Endometrium (tissue), 2 donors: ENCODE measurements around the gene MPRIP.
"Not testable (repeated sequence)": the region's sequence is repeated elsewhere in the genome, so short reads cannot be mapped to it uniquely, and the experiment has no call there.

Source experiments
- FAIRE-seq: peaks from 2 replicates; lab custom pipeline; 2012; peaks lifted over from hg19 to GRCh38; lab: Jason Lieb, UNC
- donor health status: control.
- donor health status: control.

MPRIP gene

DNA sequence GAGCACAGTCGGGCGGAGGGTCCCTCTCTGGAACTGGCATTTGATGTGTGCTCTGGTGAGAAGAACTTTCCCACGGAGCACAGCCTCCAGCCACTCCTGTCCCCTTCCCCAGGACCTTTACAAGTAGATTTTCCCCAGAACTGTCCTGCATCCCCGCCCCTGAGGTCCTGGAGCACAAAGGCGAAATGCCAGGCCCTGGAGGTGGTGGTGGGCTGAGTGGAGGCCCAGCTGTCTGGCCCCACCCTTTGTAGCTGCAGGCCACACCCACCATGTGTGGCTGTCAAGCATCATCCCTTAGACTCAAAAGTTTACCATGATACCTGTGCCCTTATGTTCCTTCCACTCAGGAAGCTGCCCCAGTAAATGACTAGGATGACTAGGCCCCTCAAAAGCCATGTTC lies 126.1 kb downstream of the MPRIP start:
- no peak for FAIRE-seq

DNA sequence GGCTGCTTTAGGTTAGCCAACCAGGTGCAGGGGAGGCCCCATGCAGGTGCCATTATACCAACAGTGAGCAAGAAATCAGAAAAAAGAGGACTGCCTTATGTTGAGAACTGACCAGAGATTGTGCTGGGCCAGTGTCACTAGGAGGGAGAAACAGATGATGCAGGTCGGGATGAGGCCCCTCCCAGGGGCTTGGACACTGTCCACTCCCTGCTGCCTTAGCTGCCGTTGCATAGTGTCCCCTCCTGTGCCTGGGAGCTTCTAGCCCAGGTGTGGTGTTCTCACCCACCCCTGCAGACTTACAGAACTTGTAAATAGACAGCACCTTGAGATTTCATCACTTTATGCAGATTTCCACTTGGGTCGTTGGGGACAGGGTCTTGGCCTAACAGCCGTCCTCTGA lies 127.1 kb downstream of the MPRIP start:
- no peak for FAIRE-seq

DNA sequence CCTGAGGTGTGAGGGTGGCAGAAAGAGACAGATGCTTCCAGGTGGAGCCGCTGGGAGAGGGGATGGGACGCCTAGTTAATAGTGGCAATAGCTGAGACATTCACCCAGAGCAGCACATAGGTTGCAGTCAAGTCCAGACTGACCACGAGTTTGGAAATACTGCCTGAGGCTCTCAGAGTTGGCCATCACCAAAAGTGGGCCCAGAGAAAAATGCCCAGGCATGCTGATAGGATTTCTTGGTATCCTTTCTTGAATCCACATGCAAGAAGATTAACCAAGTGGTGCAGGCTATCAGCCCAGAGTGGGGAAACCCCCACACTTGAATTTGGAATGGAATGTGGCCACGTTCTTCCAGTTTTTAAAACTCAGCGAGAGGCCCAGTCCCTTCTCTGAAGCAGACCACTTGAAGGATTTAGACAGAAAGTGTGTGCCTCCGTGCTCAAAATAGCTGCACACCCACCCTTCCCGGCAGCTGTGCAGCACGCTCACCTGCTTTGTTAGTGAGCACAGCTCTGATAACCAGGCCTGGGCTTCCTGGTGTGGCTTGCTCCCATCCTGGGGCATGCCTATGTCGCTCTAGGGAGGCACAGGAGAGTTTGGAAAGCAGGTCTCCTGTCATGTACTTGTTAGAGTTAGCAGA lies 128.2 kb downstream of the MPRIP start:
- FAIRE-seq: no peak

DNA sequence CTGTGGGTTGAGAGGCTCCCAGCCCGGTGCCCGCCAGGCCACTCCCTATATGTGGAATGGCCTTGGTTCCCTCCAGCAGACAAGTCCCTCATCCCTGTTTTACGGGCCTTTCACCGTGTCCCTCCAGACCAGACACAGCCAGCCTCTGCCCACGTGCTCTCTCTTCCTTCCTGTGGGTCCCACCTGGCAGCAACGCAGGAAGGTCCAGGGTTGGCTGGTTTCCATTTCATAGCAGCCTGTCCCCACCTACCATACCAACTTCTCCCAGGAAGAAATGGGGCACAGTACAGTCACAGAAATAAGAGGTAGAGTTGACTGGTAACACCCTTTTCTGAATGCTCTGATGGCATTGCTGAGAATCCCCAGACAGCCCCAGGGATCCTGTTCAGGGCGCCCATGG lies 128.9 kb downstream of the MPRIP start:
- FAIRE-seq: no peak

DNA sequence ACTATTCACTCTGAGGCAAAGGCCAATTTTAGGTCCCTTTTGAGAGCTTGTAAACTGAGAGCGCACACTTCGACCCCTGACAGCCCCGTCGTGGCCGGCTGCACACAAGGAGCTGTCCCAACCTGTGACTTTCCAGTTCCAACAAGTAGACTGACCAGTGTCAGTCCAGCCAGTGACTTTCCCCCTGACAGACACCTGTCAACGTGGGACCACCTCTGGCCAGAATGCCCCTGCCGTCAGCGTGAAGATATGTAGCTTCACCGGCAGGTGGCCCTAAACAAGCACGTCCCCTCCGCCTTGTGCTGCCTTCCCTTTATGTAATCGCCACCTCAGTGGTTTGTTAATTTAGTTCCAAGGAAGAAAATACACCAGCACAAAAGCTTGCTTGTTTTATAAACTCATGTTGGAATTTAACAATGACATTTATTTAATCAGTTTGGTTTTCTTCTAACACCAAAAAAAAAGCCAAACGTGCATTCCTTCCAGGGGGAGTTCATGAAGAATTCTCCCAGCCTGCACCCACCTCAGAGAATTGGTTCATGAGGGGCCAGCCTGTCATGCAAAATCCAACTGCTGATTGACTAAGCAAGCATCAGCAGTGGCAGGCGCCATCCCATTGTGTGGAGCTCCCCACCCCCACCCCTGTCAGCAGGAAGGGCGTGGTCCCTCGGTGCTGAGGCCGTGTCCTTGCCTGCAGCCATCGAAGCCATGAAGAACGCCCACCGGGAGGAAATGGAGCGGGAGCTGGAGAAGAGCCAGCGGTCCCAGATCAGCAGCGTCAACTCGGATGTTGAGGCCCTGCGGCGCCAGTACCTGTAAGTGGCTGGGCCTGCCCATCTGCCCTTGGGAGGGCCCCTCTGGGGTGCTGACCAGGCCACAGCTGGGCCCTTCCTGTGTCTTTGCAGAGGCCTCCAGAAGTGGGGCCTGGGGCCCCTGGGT lies 130.0 kb downstream of the MPRIP start:
- FAIRE-seq: no peak

DNA sequence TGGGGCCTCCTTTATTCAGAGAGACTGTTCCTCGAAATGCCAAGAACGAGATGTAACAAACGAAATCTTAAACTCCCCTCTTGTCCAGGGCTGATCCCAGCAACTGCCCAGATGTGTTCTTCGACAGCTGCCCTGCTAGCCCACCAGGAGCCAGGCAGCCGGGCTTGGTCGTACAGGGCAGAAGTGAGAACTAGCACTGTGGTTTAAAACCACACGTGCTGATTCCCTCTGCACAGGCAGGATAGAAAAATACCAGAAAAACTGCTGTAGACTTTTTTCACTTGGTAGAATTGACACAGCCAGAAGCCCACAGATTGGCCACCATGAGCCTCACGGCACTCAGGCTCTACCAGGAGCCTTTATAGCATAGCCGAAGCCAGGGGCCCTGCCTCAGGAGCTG lies 130.7 kb downstream of the MPRIP start:
- no peak for FAIRE-seq

DNA sequence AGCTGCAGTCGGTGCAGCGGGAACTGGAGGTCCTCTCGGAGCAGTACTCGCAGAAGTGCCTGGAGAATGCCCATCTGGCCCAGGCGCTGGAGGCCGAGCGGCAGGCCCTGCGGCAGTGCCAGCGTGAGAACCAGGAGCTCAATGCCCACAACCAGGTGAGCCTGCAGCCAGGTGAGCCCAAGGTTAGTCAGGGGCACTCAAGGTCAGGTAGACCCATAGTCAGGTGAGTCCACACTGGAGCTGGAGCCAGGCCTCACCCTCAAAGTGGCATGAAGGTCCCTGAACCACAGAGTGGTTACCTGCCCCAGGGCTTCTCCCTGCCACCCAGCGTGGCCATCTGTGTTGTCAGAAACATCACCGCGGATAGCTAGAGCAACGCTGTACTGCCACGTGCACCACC lies 131.7 kb downstream of the MPRIP start:
- FAIRE-seq: no peak

DNA sequence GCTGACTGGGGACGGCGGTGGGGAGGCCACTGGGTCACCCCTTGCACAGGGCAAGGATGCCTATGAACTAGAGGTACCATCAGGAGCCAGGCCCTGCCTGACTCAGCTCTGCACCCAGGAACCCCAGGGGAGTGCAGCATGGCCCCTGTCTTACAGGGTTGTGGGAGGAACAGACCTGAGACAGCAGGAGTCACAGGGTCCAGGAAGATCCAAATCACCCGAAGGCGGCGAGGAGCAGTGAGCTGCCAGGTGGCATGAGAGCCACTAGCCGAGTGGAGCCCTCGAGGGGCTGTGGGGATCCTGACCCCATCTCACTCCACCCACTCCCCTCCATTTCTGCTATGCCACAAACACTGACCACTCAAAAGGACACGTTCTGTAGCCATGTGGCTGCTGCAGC lies 133.1 kb downstream of the MPRIP start:
- FAIRE-seq: no peak

DNA sequence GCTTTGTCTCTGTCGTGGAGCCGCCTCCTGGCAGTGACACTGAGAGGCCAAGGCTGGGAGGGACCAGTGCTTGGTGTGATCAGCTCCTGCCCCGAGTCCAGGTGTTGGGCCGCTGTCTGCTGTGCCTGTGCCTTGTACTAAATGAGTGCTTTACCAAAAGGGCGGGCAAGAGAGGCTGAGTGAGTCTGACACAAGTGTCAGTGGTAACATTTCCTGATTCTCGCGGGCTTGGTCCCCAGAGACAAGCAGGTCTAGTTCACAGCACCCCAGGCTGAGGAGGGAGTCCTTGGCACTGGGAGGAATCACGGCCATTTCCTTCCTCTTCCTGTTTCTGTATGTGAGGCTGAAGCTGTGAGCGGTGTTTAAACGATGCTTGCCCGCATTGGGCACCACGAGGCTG lies 133.7 kb downstream of the MPRIP start:
- FAIRE-seq: no peak

DNA sequence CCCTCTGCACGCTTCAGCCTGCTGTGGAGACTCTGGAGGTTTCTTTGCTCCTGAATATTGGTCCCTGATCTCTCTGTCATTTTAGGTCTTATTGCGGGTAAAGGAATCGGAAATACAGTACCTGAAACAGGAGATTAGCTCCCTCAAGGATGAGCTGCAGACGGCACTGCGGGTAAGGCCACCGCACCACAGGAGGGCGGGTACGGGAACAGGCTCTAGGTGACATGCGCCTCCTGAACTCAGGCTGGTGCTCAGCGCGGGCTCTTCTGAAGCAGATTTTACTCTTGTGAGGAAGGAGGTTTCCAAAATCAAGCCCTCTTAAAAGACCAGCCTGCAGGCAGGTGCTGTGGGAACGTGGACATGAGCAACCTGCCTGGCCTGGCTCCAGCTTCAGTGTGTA lies 134.1 kb downstream of the MPRIP start:
- FAIRE-seq: no peak

DNA sequence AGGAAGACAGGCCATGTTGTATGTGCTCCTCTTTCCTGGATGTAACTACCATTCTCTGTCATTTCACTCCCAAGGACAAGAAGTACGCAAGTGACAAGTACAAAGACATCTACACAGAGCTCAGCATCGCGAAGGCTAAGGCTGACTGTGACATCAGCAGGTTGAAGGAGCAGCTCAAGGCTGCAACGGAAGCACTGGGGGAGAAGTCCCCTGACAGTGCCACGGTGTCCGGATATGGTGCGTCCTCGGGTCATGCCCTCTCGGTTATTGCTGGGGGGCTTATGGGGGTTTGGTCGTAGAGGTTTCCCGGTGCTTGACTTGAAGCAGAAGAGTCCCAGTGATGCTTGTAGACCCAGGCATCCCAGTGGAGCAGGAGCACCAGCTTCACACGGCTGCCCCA lies 134.9 kb downstream of the MPRIP start:
- no peak for FAIRE-seq

DNA sequence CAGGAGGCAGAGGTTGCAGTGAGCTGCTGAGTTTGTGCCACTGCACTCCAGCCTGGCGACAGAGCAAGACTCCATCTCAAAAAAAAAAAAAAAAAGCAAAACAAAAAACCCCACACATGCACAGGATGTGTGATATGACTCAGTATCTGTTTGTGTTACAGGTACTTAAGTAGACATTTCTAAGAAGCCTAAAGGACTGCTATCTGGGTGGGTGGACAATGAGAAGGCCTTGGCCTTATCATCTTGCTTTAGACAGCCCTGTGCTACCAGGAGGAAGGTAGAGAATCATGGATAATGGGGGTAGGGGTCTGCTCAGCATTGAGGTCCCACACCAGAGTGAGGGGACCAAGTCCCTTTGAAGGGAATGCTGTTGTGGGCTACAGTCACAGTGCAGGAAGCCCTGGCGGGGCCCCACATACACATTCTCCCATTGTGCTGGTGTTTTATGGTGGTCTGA lies 137.1 kb downstream of the MPRIP start:
- no peak for FAIRE-seq

DNA sequence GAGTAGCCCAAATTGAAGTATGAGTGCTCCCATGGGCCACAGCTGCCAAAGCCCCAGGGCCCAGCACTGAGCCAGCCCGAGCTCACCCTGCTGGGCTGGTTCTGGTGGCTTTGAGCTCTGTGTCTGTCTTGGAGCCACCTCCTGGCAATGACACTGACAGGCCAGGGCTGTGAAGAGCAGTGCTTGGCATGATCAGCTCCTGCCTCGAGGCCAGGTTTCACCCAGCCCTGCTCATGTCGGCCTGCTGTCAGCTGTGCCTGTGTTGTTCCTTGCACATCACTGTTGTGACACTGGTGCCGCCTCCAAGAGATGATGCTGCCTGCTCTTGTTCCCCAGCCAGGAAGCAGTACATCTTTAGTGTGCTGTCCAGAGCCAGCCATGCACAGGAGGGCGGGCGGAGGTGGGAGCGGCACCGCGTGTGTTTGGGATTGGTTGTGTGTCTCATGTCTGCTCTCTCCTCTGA lies 137.9 kb downstream of the MPRIP start:
- FAIRE-seq: no peak

DNA sequence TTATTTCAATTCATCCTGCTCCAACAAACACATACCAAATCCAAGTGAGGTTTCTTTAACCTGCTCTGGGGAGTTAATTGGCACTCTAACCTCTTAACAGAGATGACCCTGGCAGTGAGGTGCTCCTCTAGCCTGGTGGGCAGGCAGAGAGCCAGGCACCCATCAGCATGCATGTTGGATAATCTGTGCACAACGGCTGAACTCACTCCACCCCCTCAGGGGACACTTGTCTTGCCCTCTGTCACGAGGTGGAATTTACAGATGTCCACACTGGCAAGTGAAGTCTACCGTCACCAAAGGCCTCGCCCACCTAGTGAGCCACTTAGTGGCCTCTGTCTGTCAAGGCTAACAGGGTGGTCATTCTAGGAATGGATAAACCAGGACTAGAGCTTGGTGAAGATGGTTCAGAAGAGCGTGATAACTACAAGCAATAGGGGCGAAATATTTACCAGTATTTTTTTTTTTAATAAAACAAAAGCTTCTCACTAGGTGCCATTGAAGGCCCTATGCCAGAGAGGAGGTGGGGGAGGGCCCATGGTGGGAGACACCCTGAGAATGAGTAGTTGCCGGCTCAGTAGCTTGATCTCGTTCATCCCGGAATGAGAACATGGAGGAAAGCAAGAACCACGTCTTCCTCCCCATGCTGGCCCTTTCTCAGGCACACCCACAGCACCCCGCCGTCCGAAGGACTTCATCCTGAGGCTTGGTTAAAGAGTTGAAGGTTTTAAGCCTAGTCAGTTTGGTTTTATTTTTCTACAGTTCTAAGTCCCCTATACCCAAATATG lies 138.7 kb downstream of the MPRIP start:
- FAIRE-seq: no peak

DNA sequence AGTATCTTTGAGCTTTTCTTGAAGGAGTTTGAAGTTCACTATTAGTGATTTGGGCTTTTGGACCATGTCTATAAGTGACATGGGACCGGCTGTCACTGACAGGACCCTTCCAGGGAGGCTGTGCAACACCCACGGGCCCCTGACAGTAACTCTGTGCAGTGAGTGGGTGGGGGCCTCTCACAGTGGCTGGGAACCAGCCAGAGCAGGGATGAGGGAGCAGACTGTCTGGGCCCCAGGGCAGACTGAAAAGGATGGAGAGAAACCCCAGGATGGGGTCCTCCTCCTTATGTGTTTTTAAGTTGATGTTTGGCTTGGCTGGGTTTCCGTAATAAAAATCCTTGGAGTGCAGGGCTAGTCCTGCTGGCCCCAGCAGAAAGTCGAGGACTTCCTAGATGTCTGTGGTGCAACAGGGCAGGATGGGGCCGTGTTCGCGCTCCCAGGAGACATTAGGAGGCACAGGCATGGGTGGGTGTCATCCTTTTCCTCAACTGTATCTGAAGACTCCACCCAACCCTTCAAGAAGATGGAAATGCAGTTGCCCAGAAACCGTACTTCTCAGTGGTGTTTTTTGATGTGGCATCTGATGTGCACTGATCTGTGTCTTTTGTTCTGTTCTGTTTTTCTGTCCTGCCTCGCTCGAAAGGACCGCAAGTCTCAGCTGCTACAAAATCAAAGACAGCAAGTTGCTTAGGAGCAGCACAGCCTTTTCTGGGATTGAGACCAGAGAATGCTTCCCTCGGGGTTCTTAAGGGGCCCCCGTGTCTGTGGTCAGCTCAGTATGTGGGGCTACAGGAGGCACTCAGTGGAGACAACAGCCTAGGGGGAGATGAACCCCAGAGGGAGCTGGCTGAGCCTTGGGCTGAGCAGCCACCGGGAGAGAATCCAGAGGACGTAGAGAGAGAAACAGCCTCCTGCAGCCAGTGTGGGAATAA lies 139.7 kb downstream of the MPRIP start:
- no peak for FAIRE-seq

DNA sequence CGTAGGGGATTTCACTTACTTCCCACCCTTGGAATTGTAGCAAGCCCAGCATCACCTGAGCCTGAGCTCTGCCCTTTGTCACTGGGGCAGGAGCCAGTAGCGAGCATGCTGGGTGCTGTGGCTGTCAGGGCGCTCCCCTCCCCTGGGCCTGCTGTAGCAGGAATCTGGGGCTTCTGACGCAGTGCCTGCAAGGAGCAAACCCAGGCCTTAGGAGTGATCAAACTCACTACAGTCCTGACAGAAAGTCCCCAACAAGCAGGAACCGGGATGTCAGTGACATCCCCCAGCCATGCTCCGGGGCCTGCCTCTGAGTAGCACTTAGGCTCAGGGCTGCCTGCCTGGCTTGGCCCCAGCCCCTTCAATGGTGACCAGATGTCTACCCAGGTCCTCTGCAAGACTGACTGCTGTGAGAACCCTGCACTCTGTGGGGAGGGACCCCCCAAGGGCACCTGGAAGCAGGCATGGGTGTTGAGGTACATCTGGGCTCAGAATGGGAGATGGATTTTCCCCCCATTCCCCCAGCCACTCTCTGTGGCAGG lies 140.4 kb downstream of the MPRIP start:
- no peak for FAIRE-seq

DNA sequence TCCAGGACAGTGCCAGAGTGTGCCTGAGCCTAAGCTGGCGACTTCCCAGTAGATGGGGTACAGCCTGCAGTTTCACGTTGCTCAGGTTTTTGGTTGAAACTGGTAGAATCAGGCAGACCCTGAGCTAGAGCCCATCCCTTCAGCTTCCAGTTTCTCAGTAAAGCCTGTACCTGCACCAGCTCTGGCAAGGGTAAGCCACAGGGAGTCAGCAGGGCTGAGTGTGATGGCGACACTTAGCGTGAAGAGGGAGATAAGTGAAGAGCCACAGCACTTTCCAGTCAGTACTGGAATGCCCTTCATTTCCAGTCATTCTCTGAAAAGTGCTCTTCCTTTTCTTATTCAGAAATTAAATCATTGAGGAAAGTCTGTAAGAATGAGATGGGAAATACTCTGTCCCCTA lies 141.5 kb downstream of the MPRIP start:
- no peak for FAIRE-seq

DNA sequence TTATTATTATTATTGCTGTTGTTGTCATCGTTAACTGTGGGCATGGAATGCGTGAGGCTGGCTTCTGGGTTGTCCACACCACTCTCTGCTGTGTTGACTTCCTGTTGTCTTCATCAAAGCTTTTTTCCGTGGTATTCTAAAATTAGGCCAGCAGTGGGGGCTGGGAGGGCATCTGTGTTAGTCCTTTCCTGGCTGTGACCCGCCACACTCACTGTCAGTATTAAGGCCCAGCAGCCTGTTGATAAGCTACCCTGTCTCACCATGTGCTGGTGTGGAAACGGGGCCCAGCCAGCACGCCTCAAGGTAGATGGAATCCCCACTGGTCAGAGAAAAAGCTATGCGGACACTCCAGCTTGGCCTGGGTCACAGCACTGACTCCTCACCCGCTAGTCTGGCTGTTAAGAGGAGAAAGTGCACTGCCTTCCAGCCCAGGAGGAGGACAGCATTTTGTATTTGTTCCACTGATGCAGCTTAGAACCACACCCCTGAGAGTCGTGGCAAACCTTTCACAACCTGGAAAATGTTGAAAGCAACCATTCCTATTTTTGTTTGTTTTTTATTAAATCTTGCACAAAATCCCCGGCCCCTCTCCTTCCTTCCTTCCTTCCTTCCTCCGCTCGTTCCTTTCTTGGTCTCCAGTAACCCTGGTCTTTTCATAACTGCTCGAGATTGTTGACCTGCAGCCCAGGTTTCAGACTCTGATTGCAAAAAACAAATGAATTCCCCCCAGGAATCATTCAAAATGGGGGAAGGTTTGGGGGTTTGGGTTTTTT lies 142.9 kb downstream of the MPRIP start:
- FAIRE-seq: not testable (repeated sequence)

DNA sequence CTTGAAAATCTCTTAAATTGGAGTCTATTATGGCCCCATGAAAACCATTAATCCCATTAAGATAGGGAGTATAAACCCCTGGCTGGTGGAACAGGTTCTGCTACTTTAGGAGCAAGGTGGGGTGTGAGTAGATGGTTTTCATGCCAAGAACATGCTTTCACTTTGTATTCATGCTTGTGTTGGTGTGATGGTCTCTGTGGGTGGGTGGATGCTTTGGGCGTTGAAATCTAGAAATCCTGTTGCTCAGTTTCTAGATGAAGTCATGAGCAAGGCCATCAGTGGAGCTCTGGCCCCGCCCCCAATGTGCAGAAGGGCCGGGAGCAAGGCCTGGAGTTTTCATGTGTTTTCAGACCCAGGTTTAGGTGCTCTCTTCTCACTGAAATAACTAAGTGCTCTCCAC lies 143.8 kb downstream of the MPRIP start:
- FAIRE-seq: no peak
